Measurements from ENCODE around the gene MAGEC3.

DNA sequence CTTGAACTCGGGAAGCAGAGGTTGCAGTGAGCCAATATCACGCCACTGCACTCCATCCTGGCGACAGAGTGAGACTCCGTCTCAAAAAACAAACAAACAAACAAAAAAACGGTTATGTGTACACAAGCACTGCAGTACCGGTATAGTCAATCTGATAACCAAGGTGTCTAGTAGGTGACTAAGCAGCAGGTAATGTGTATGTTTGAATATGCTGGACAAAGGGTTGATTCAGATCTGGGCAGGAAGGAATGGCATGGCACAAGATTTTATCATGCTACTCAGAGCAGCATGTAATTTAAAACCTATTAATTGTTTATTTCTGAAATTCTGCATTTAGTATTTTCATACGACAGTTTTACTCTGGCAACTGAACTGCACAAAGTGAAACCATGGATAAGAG lies 107.3 kb downstream of the MAGEC3 start:
- TF ChIP-seq GATA2 (IDR thresholded peaks at IDR 0.05; ENCODE audit: low read depth, low read length) (no peak), GATA3 (IDR thresholded peaks at IDR 0.05; ENCODE audit: low read depth, low read length) (no peak)
